WTC11 (cell line): Measurements from ENCODE around the gene IRAG1. TPM values are rescaled to one million over a fixed set of nuclear protein-coding genes. Genes with fewer than 3 reads are reported as not detected.

Source experiments
- ATAC-seq: fragments of 200-7000 bp; cut with Tn5 transposase; 2 replicates; pipeline ENCODE4 v1.10.0; 2021; ENCODE audit warnings: mild to moderate bottlenecking, moderate library complexity
- CTCF ChIA-PET: fragments of 300-600 bp; sonication (Branson Sonifier 250); formaldehyde crosslinking; loops from one replicate; lab custom pipeline; 2021; ENCODE audit warnings: antibody characterized with exemption; lab: Charles Lee
- POLR2A ChIA-PET: fragments of 350-600 bp; sonication (Branson Sonifier 250); formaldehyde crosslinking; loops from one replicate; lab custom pipeline; 2021; ENCODE audit warnings: antibody characterized with exemption; lab: Charles Lee
- DNase-seq: peaks from one replicate; pipeline ENCODE4 v3.0.0; 2021; ENCODE audit warnings: low spot score
- H3K27ac Mint-ChIP-seq: 2 replicates; pipeline ENCODE4 v1.8.0; 2021; ENCODE audit warnings: mixed read lengths
- H3K27me3 Mint-ChIP-seq: 2 replicates; pipeline ENCODE4 v1.8.0; 2021; ENCODE audit warnings: low read depth, mild to moderate bottlenecking, moderate library complexity, mixed read lengths
- H3K36me3 Mint-ChIP-seq: 2 replicates; pipeline ENCODE4 v1.8.0; 2021; ENCODE audit warnings: mixed read lengths
- H3K4me1 Mint-ChIP-seq: 2 replicates; pipeline ENCODE4 v1.8.0; 2022; ENCODE audit warnings: mixed read lengths
- H3K4me3 Mint-ChIP-seq: 2 replicates; pipeline ENCODE4 v1.8.0; 2021; ENCODE audit warnings: mild to moderate bottlenecking, moderate library complexity, mixed read lengths
- H3K9me3 Mint-ChIP-seq: 2 replicates; pipeline ENCODE4 v1.8.0; 2021; ENCODE audit warnings: mixed read lengths
- CREM ChIP-seq: sonication (generic); formaldehyde crosslinking; IDR thresholded peaks from 2 replicates; pipeline ENCODE4 v1.8.1; 2022; ENCODE audit warnings: mild to moderate bottlenecking, missing genetic modification reagents, moderate library complexity
- ELF4 ChIP-seq: sonication (generic); formaldehyde crosslinking; IDR thresholded peaks from 2 replicates; pipeline ENCODE4 v1.8.1; 2022; ENCODE audit warnings: low read depth, mild to moderate bottlenecking, moderate library complexity, missing genetic modification reagents
- FOXK1 ChIP-seq: sonication (generic); formaldehyde crosslinking; IDR thresholded peaks from 2 replicates; pipeline ENCODE4 v1.8.0; 2022; ENCODE audit warnings: mild to moderate bottlenecking, moderate library complexity, missing genetic modification reagents
- IRF2 ChIP-seq: sonication (generic); formaldehyde crosslinking; IDR thresholded peaks from 2 replicates; pipeline ENCODE4 v1.8.0; 2022; ENCODE audit warnings: low read depth, missing genetic modification reagents, borderline replicate concordance
- JAZF1 ChIP-seq: fragments of 250-450 bp; sonication (Bioruptor Pico); IDR thresholded peaks from 2 replicates; pipeline ENCODE4 v1.9.0; 2021; ENCODE audit warnings: moderate library complexity, mild to moderate bottlenecking, inconsistent platforms
- NFYB ChIP-seq: sonication (generic); formaldehyde crosslinking; conservative IDR thresholded peaks from 2 replicates; pipeline ENCODE4 v1.8.0; 2022; ENCODE audit warnings: low read depth, missing genetic modification reagents
- RORB ChIP-seq: fragments of 250-450 bp; sonication (Bioruptor Pico); IDR thresholded peaks from 2 replicates; pipeline ENCODE4 v1.9.0; 2021; ENCODE audit warnings: mild to moderate bottlenecking
- SMAD4 ChIP-seq: sonication (generic); formaldehyde crosslinking; IDR thresholded peaks from 2 replicates; pipeline ENCODE4 v1.8.0; 2022; ENCODE audit warnings: mild to moderate bottlenecking, missing genetic modification reagents
- SP1 ChIP-seq: sonication (generic); formaldehyde crosslinking; conservative IDR thresholded peaks from 2 replicates; pipeline ENCODE4 v1.8.1; 2022; ENCODE audit warnings: missing genetic modification reagents
- ZNF232 ChIP-seq: sonication (generic); formaldehyde crosslinking; IDR thresholded peaks from 2 replicates; pipeline ENCODE4 v1.8.0; 2022; ENCODE audit warnings: mild to moderate bottlenecking, missing genetic modification reagents
- total RNA-seq: library from RNA; stranded (reverse); gene quantifications from 3 replicates; pipeline ENCODE4 v1.2.3, GENCODE V29; 2021
- TF ChIP-seq, protein P1 (sequence below): fragments of 250-450 bp; sonication (Bioruptor Pico); conservative IDR thresholded peaks from 2 replicates; pipeline ENCODE4 v1.9.0; 2021; ENCODE audit warnings: mild to moderate bottlenecking
- TF ChIP-seq, protein P2 (sequence below): sonication (generic); formaldehyde crosslinking; conservative IDR thresholded peaks from 2 replicates; pipeline ENCODE4 v1.8.1; 2022; ENCODE audit warnings: mild to moderate bottlenecking, missing genetic modification reagents
- TF ChIP-seq, protein P3 (sequence below): sonication (generic); formaldehyde crosslinking; IDR thresholded peaks from 2 replicates; pipeline ENCODE4 v1.8.1; 2022; ENCODE audit warnings: low read depth, mild to moderate bottlenecking, moderate library complexity, missing genetic modification reagents, borderline replicate concordance
- TF ChIP-seq, protein P4 (sequence below): sonication (generic); formaldehyde crosslinking; IDR thresholded peaks from 2 replicates; pipeline ENCODE4 v1.8.1; 2023; ENCODE audit warnings: mild to moderate bottlenecking, missing genetic modification reagents, borderline replicate concordance
- TF ChIP-seq, protein P5 (sequence below): sonication (generic); formaldehyde crosslinking; IDR thresholded peaks from 2 replicates; pipeline ENCODE4 v1.8.0; 2023; ENCODE audit warnings: missing genetic modification reagents

IRAG1 gene
- total RNA-seq, 1 experiment from 2014 or later, result 2.8 TPM

DNA sequence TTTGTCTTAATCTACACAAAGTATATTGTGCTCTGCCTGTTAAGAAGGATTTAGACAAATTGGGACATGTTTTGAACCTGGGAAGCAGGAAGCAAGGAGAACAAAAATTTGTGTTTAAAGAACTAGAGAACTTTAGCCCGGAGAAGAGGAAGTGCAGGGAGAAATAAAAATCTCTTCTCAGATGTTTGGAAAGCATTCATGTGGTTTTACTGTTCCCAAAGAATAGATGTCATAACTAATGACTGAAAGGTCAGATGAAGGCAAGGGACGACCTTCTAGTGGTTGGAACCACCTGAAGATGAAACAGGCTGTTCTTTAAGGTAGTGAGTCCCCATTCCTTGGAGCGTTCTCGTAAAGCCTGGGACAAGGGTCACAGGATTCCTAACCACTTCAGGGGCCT is 38.3 kb downstream of the IRAG1 start:
- POLR2A ChIA-PET, result no interaction called here
- TF ChIP-seq CREM (CRISPR knock-in tag), result no peak
- no peak for TF ChIP-seq NFYB
- TF ChIP-seq, protein P1, sequence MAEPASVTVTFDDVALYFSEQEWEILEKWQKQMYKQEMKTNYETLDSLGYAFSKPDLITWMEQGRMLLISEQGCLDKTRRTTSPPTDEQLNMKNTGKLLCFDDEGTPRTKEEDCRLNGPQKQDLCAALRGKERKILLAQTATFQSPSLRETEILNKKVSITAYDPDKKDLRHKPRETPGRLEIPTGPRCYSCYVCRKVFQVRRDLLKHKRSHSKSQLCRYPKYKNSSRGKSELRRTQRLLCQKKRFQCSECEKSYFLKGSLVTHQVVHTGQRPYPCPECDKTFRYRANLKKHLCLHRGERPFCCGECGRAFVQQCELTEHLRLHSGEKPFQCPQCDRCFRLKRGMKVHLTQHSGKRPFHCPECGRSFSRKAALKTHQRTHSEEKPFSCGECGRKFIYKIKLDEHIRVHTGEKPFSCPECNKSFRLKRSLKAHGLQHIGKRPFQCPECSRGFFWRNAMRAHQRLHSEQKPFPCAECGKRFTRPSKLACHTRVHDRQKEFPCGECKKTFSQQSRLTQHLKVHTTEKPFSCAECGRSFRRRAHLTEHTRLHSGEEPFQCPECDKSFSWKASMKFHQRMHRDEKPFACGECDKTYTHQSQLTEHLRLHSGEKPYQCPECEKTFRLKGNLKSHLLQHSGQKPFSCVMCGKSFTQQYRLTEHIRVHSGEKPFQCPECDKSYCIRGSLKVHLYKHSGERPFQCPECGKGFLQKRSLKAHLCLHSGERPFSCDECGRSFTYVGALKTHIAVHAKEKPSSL, result no peak
- TF ChIP-seq, protein P2, sequence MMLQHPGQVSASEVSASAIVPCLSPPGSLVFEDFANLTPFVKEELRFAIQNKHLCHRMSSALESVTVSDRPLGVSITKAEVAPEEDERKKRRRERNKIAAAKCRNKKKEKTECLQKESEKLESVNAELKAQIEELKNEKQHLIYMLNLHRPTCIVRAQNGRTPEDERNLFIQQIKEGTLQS (CRISPR knock-in tag), result no peak
- TF ChIP-seq ZNF232 (CRISPR knock-in tag), result no peak
- no peak for TF ChIP-seq JAZF1 (CRISPR knock-in tag)
- no peak for TF ChIP-seq ELF4 (CRISPR knock-in tag)
- no peak for TF ChIP-seq SMAD4 (CRISPR knock-in tag)
- TF ChIP-seq RORB (CRISPR knock-in tag), result no peak
- TF ChIP-seq FOXK1 (CRISPR knock-in tag), result no peak
- TF ChIP-seq, protein P3, sequence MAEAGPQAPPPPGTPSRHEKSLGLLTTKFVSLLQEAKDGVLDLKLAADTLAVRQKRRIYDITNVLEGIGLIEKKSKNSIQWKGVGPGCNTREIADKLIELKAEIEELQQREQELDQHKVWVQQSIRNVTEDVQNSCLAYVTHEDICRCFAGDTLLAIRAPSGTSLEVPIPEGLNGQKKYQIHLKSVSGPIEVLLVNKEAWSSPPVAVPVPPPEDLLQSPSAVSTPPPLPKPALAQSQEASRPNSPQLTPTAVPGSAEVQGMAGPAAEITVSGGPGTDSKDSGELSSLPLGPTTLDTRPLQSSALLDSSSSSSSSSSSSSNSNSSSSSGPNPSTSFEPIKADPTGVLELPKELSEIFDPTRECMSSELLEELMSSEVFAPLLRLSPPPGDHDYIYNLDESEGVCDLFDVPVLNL (CRISPR knock-in tag), result no peak
- TF ChIP-seq, protein P4, sequence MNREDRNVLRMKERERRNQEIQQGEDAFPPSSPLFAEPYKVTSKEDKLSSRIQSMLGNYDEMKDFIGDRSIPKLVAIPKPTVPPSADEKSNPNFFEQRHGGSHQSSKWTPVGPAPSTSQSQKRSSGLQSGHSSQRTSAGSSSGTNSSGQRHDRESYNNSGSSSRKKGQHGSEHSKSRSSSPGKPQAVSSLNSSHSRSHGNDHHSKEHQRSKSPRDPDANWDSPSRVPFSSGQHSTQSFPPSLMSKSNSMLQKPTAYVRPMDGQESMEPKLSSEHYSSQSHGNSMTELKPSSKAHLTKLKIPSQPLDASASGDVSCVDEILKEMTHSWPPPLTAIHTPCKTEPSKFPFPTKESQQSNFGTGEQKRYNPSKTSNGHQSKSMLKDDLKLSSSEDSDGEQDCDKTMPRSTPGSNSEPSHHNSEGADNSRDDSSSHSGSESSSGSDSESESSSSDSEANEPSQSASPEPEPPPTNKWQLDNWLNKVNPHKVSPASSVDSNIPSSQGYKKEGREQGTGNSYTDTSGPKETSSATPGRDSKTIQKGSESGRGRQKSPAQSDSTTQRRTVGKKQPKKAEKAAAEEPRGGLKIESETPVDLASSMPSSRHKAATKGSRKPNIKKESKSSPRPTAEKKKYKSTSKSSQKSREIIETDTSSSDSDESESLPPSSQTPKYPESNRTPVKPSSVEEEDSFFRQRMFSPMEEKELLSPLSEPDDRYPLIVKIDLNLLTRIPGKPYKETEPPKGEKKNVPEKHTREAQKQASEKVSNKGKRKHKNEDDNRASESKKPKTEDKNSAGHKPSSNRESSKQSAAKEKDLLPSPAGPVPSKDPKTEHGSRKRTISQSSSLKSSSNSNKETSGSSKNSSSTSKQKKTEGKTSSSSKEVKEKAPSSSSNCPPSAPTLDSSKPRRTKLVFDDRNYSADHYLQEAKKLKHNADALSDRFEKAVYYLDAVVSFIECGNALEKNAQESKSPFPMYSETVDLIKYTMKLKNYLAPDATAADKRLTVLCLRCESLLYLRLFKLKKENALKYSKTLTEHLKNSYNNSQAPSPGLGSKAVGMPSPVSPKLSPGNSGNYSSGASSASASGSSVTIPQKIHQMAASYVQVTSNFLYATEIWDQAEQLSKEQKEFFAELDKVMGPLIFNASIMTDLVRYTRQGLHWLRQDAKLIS (CRISPR knock-in tag), result no peak
- no peak for TF ChIP-seq SP1 (CRISPR knock-in tag)
- TF ChIP-seq, all 79 proteins: peak for 0
- DNase-seq, result no peak
- Mint-ChIP-seq H3K9me3 (no peaks in the 10 kb centered on the region), H3K4me3 (no peak overlapping the region), H3K27me3 (no peaks in the 10 kb centered on the region), H3K4me1 (no peaks in the 10 kb centered on the region), H3K27ac (no peak overlapping the region), H3K36me3 (no peaks in the 10 kb centered on the region)
- CTCF ChIA-PET, result interaction anchor here (1.0 to 3.8 kb wide), 5 partner anchors 12 to 196 kb away, joined by 3 to 14 read pairs (median 4); no protein-coding TSS in a partner anchor
- ATAC-seq, result no peak

DNA sequence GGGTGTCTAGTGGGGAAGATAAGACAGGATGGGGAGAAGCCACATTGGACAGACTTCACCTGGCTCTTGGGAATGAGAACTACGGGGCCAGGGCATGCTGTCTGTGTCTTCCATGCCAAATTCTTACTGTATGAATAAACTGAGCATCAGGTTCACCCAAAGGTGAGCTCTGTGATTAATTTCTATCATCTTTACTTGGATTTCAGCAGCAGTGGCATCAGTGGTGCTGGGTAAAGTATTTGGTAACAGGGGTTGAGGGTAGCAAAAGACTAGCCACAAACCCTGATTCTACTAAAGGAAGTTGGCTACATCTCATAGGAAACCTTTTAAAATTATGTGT is 38.8 kb downstream of the IRAG1 start:
- Mint-ChIP-seq H3K27ac (no peak overlapping the region), H3K36me3 (no peaks in the 10 kb centered on the region)
- no peak for TF ChIP-seq IRF2 (CRISPR knock-in tag)
- TF ChIP-seq, protein P5, sequence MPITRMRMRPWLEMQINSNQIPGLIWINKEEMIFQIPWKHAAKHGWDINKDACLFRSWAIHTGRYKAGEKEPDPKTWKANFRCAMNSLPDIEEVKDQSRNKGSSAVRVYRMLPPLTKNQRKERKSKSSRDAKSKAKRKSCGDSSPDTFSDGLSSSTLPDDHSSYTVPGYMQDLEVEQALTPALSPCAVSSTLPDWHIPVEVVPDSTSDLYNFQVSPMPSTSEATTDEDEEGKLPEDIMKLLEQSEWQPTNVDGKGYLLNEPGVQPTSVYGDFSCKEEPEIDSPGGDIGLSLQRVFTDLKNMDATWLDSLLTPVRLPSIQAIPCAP (CRISPR knock-in tag), result no peak
- TF ChIP-seq, all 79 proteins: peak for 0
- Mint-ChIP-seq H3K27me3 (no peaks in the 10 kb centered on the region), H3K4me3 (no peak overlapping the region), H3K9me3 (no peaks in the 10 kb centered on the region), H3K4me1 (no peaks in the 10 kb centered on the region)
- ATAC-seq, result no peak
- no peak for DNase-seq
- ChIA-PET POLR2A (no interaction called here), CTCF (interaction anchor here (0.7 to 3.8 kb wide), 14 partner anchors 9 to 249 kb away, joined by 3 to 14 read pairs (median 4); partner anchors contain the start of gene RNF141)
